Loucy (cell line): ENCODE results near the gene GINS1.

Source experiments
- CTCF ChIP-seq: fragments of 200-600 bp; sonication (generic); conservative IDR thresholded peaks from 2 replicates; pipeline ENCODE4 v1.5.1; 2014; ENCODE audit warnings: mild to moderate bottlenecking, antibody characterized with exemption, low read length
- EZH2phosphoT487 ChIP-seq: fragments of 200-600 bp; IDR thresholded peaks from 2 replicates; pipeline ENCODE4 v1.6.1; 2018; ENCODE audit warnings: antibody characterized with exemption, mild to moderate bottlenecking, moderate library complexity, borderline replicate concordance

DNA sequence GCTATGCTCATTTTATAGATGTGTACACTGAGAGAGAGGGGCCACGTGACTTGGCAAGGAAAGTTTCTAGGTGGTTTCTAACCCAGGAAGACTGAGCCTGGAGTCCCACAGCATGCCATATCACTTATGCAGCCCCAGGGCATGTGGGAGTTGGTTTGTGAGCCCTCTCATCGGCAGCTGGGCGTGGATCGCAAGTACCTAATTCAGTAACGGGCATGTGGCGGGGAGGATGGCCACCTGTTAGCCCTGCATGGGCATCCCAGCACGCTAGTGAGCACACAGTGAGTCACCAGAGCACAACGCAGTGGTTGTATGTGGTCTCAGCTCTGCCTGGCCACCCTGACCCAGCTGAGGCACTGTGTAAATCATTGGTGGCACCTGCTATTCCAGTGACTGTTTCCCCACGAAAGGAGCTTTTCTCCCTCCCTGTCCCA lies 89.5 kb downstream of the GINS1 start:
- TF ChIP-seq CTCF, result no peak
- TF ChIP-seq EZH2phosphoT487, result no peak
